CD4-positive, alpha-beta T cell (primary cell): ENCODE measurements around the gene CYBRD1. TPM values are rescaled to one million over a fixed set of nuclear protein-coding genes. Genes with fewer than 3 reads are reported as not detected.

Source experiments
- ATAC-seq: fragments of 200-7000 bp; cut with Tn5 transposase; one replicate; pipeline ENCODE4 v1.10.0; 2022; ENCODE audit warnings: mild to moderate bottlenecking; ENCODE audit not compliant: poor library complexity
- CTCF ChIA-PET: fragments of 350-600 bp; sonication (Branson Sonifier 250); formaldehyde crosslinking; loops from one replicate; lab custom pipeline; 2021; ENCODE audit warnings: antibody characterized with exemption, inconsistent platforms; lab: Charles Lee
- POLR2A ChIA-PET: fragments of 350-600 bp; sonication (Branson Sonifier 250); formaldehyde crosslinking; loops from one replicate; lab custom pipeline; 2021; ENCODE audit warnings: antibody characterized with exemption, inconsistent platforms; lab: Charles Lee
- DNase-seq, 14 experiments: peaks; one replicate each; pipeline ENCODE4 v3.0.0-alpha.2; 2013 to 2020; ENCODE audit warnings: mixed read lengths in 2 of 14
- H3K27ac ChIP-seq, 2 donors: one replicate each; pipeline versions ENCODE4 v1.5.1 to v1.7.0; 2013; ENCODE audit warnings: low read length in 2 of 2, low read depth in 1 of 2, mild to moderate bottlenecking in 1 of 2
- H3K27me3 ChIP-seq, 2 experiments: 1 replicate in 1 of 2; 2 replicates in 1 of 2; pipeline versions ENCODE4 v1.6.1 to v1.7.0; 2013; ENCODE audit warnings: low read length in 2 of 2, control low read depth in 1 of 2, mild to moderate bottlenecking in 1 of 2, moderate library complexity in 1 of 2; ENCODE audit not compliant: insufficient read depth in 2 of 2, control insufficient read depth in 1 of 2
- H3K36me3 ChIP-seq: one replicate; pipeline ENCODE4 v1.6.1; 2013; ENCODE audit warnings: low read length, control low read depth; ENCODE audit not compliant: insufficient read depth
- H3K4me1 ChIP-seq: one replicate; pipeline ENCODE4 v1.6.1; 2013; ENCODE audit warnings: low read length, control low read depth; ENCODE audit not compliant: insufficient read depth
- H3K4me3 ChIP-seq: one replicate; pipeline ENCODE4 v1.5.1; 2013; ENCODE audit warnings: mild to moderate bottlenecking, low read length, moderate library complexity
- H3K9me3 ChIP-seq, 2 experiments: 1 replicate in 1 of 2; 2 replicates in 1 of 2; pipeline versions ENCODE4 v1.6.1 to v1.7.0; 2013; ENCODE audit warnings: low read length in 2 of 2, mild to moderate bottlenecking in 2 of 2, control low read depth in 1 of 2, moderate library complexity in 1 of 2; ENCODE audit not compliant: control insufficient read depth in 1 of 2, insufficient read depth in 1 of 2
- H3K27ac Mint-ChIP-seq: one replicate; pipeline ENCODE4 v1.8.0; 2020; ENCODE audit warnings: mixed read lengths
- H3K27me3 Mint-ChIP-seq: one replicate; pipeline ENCODE4 v1.8.0; 2021; ENCODE audit warnings: mixed read lengths
- H3K36me3 Mint-ChIP-seq: one replicate; pipeline ENCODE4 v1.8.0; 2021; ENCODE audit warnings: low read depth, mixed read lengths
- H3K4me1 Mint-ChIP-seq: one replicate; pipeline ENCODE4 v1.8.0; 2021; ENCODE audit warnings: low read depth, mixed read lengths
- H3K4me3 Mint-ChIP-seq: one replicate; pipeline ENCODE4 v1.8.0; 2020; ENCODE audit warnings: mild to moderate bottlenecking, mixed read lengths
- H3K9me3 Mint-ChIP-seq: one replicate; pipeline ENCODE4 v1.8.0; 2020; ENCODE audit warnings: mixed read lengths
- CTCF ChIP-seq: fragments of 200-600 bp; IDR thresholded peaks from one replicate; pipeline ENCODE4 v1.8.0; 2022; ENCODE audit warnings: antibody characterized with exemption, mild to moderate bottlenecking
- intact Hi-C, 2 experiments: fragments of 100-400 bp; cut with DNase I in 1 of 2; cut with micrococcal nuclease in 1 of 2; formaldehyde crosslinking; loops; one replicate each; pipeline versions ENCODE4 v1.15.1 to v1.9.0; 2023 to 2025; cut with DNase I, micrococcal nuclease
- total RNA-seq, 174 experiments: library from RNA in 2 of 174; stranded (reverse) in 2 of 174; gene quantifications; one replicate each; pipeline ENCODE4 v1.2.3 and lab custom pipeline; 2021 to 2026

Gene CYBRD1
- total RNA-seq, 2 experiments from 2014 or later: 0.27 to 0.45 TPM

- no peaks in the 10 kb centered on the region for H3K9me3 Mint-ChIP-seq
- intact Hi-C loops: no loop called here
These were observed 31.0 kb downstream of the CYBRD1 start for GRCh38 chr2:171553236-171553635.

GRCh38 chr2:171553858-171554257, 31.6 kb downstream of the CYBRD1 start:
- no peak for TF ChIP-seq CTCF
- Histone ChIP-seq H3K27ac (no peak overlapping the region), H3K9me3 (no peaks in the 10 kb centered on the region), H3K36me3 (no peaks in the 10 kb centered on the region), H3K4me1 (no peaks in the 10 kb centered on the region), H3K4me3 (no peak overlapping the region), H3K27me3 (no peaks in the 10 kb centered on the region)
- no peak for ATAC-seq
- peak in 3 of 14 experiments; percentile 17 to 57 (median 42) for DNase-seq
- Mint-ChIP-seq H3K4me1 (peaks cover 4% of the 10 kb centered on the region), H3K27ac (no peak overlapping the region), H3K4me3 (no peak overlapping the region), H3K27me3 (peaks cover 5% of the 10 kb centered on the region), H3K9me3 (no peaks in the 10 kb centered on the region), H3K36me3 (no peaks in the 10 kb centered on the region)
- ChIA-PET CTCF (no interaction called here), POLR2A (no interaction called here)
- intact Hi-C loops: no loop called here

More at GRCh38 chr2:171553236-171553635, 31.0 kb downstream of the CYBRD1 start:
- no peak overlapping the region for H3K27ac ChIP-seq
- no peak for TF ChIP-seq CTCF
- no peak overlapping the region for H3K27ac Mint-ChIP-seq
- H3K27me3 Mint-ChIP-seq: no peaks in the 10 kb centered on the region
- no peak for ATAC-seq
- peaks cover 4% of the 10 kb centered on the region for H3K4me1 Mint-ChIP-seq
- ChIA-PET POLR2A (no interaction called here), CTCF (no interaction called here)
- H3K9me3 ChIP-seq: no peaks in the 10 kb centered on the region
- H3K36me3 ChIP-seq: no peaks in the 10 kb centered on the region
- no peak overlapping the region for H3K4me3 Mint-ChIP-seq
- H3K4me1 ChIP-seq: no peaks in the 10 kb centered on the region
- DNase-seq: no peak
- no peak overlapping the region for H3K4me3 ChIP-seq
- H3K36me3 Mint-ChIP-seq: no peaks in the 10 kb centered on the region
- no peaks in the 10 kb centered on the region for H3K27me3 ChIP-seq

GRCh38 chr2:171554991-171555615, 32.8 kb downstream of the CYBRD1 start:
- Histone ChIP-seq H3K36me3 (no peaks in the 10 kb centered on the region), H3K4me3 (no peak overlapping the region), H3K4me1 (no peaks in the 10 kb centered on the region), H3K9me3 (no peaks in the 10 kb centered on the region), H3K27me3 (no peaks in the 10 kb centered on the region), H3K27ac (no peak overlapping the region)
- TF ChIP-seq CTCF: no peak
- Mint-ChIP-seq H3K27me3 (peaks cover 12% of the 10 kb centered on the region), H3K4me1 (peaks cover 4% of the 10 kb centered on the region), H3K4me3 (no peak overlapping the region), H3K9me3 (no peaks in the 10 kb centered on the region), H3K36me3 (no peaks in the 10 kb centered on the region), H3K27ac (no peak overlapping the region)
- ATAC-seq (no peak), DNase-seq (no peak)
- intact Hi-C loops: no loop called here
- CTCF ChIA-PET: no interaction called here
- POLR2A ChIA-PET: no interaction called here
